ENCODE measurements around the gene KLHDC4.

DNA sequence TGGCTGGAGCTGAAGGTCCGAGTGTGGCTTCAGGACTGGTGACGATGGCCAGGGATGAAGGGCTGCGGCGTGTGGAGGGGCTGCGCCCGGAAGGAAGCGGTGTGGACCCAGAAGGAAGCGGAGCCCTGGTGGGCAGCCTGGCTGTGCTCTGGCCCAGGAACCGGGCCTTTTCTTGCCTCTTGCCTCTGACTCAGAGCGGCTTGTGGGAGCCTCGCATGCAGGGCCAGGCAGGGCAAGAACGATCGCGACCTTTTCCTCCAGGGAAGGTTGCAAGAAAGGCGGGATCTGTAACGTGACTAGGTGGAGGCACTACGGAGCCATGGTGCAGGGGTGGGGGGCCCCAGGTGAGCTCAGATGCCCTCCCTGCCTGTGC lies 85.5 kb downstream of the KLHDC4 start:
- TF ChIP-seq, protein P1, sequence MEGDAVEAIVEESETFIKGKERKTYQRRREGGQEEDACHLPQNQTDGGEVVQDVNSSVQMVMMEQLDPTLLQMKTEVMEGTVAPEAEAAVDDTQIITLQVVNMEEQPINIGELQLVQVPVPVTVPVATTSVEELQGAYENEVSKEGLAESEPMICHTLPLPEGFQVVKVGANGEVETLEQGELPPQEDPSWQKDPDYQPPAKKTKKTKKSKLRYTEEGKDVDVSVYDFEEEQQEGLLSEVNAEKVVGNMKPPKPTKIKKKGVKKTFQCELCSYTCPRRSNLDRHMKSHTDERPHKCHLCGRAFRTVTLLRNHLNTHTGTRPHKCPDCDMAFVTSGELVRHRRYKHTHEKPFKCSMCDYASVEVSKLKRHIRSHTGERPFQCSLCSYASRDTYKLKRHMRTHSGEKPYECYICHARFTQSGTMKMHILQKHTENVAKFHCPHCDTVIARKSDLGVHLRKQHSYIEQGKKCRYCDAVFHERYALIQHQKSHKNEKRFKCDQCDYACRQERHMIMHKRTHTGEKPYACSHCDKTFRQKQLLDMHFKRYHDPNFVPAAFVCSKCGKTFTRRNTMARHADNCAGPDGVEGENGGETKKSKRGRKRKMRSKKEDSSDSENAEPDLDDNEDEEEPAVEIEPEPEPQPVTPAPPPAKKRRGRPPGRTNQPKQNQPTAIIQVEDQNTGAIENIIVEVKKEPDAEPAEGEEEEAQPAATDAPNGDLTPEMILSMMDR (IDR thresholded peaks at IDR 0.05) = no peak
- TF ChIP-seq POLR2A (IDR thresholded peaks at IDR 0.05) = no peak
- TF ChIP-seq POLR2AphosphoS5 (IDR thresholded peaks at IDR 0.05) = no peak
- no peak for TF ChIP-seq EP300 (IDR thresholded peaks at IDR 0.05)
